HCT116 (cell line): ENCODE data around the gene FNDC1. TPM values are rescaled to one million over a fixed set of nuclear protein-coding genes. Genes with fewer than 3 reads are reported as not detected.

ENCODE experiments used
- ATAC-seq: fragments of 200-7000 bp; cut with Tn5 transposase; 2 replicates; pipeline ENCODE4 v1.9.1; 2020; ENCODE audit warnings: mild to moderate bottlenecking, moderate library complexity
- BruUV-seq: library from RNA; stranded (reverse); fragments of 400-500 nt; replicated peaks from 2 replicates; lab custom pipeline; 2021; lab: Mats Ljungman, UMichigan
- CTCF ChIA-PET: fragments of 300-600 bp; sonication (Branson Sonifier 250); formaldehyde crosslinking; loops from one replicate; lab custom pipeline; 2021; ENCODE audit warnings: antibody characterized with exemption; lab: Charles Lee
- POLR2A ChIA-PET: fragments of 300-600, 350-600 bp; sonication (Branson Sonifier 250); formaldehyde crosslinking; loops from one replicate; lab custom pipeline; 2021; ENCODE audit warnings: antibody characterized with exemption; lab: Charles Lee
- RAD21 ChIA-PET, 2 experiments: fragments of 300-600 bp; sonication (Branson Sonifier 250); formaldehyde crosslinking; loops; one replicate each; lab custom pipeline; 2023; ENCODE audit warnings: low total read pairs in 2 of 2; ENCODE audit not compliant: uncharacterized antibody in 2 of 2, unreplicated experiment in 2 of 2, low non-redundant PET in 1 of 2; lab: Charles Lee
- DNase-seq: peaks from one replicate; pipeline ENCODE4 v3.0.0-alpha.2; 2010; ENCODE audit warnings: low read depth, low spot score
- H2AFZ ChIP-seq: fragments of 200-600 bp; shearing (Covaris generic), sonication (generic); 2 replicates; pipeline ENCODE4 v1.6.1; 2017; ENCODE audit warnings: low read depth, mixed run types, mixed read lengths, antibody characterized with exemption, low read length; ENCODE audit not compliant: poor library complexity, severe bottlenecking
- H3K27ac ChIP-seq: 2 replicates; pipeline ENCODE4 v1.5.1; 2012; ENCODE audit warnings: low read depth, low read length
- H3K27me3 ChIP-seq: fragments of 200-600 bp; sonication (generic); 2 replicates; pipeline ENCODE4 v1.6.1; 2016; ENCODE audit warnings: mixed run types, low read length, mixed read lengths; ENCODE audit not compliant: insufficient read depth
- H3K36me3 ChIP-seq, 2 experiments: fragments of 200-500 bp in 1 of 2; fragments of 200-600 bp in 1 of 2; sonication (Bioruptor generic) in 1 of 2; sonication (generic) in 1 of 2; 2 replicates each; pipeline versions ENCODE4 v1.5.1 to v1.6.1; 2014 to 2016; ENCODE audit warnings: low read length in 2 of 2, inconsistent platforms in 1 of 2, mixed read lengths in 1 of 2, mixed run types in 1 of 2; ENCODE audit not compliant: insufficient read depth in 2 of 2, control insufficient read depth in 1 of 2
- H3K4me1 ChIP-seq, 2 experiments: fragments of 200-600 bp in 1 of 2; sonication (generic) in 1 of 2; 2 replicates each; pipeline versions ENCODE4 v1.5.1 to v1.6.1; 2012 to 2017; ENCODE audit warnings: low read length in 2 of 2, inconsistent platforms in 1 of 2, mild to moderate bottlenecking in 1 of 2, mixed read lengths in 1 of 2, mixed run types in 1 of 2, moderate library complexity in 1 of 2; ENCODE audit not compliant: insufficient read depth in 2 of 2, control insufficient read depth in 1 of 2
- H3K4me2 ChIP-seq: fragments of 200-600 bp; sonication (generic); 2 replicates; pipeline ENCODE4 v1.6.1; 2017; ENCODE audit warnings: mixed run types, low read length, mixed read lengths
- H3K4me3 ChIP-seq, 2 experiments: fragments of 200-600 bp in 1 of 2; sonication (generic) in 1 of 2; replicated peaks in 1 of 2; 2 replicates each; pipeline ENCODE4 v1.5.1; 2011 to 2016; ENCODE audit warnings: low read length in 2 of 2, control low read depth in 1 of 2, low read depth in 1 of 2, mild to moderate bottlenecking in 1 of 2, mixed read lengths in 1 of 2, mixed run types in 1 of 2
- H3K79me2 ChIP-seq: fragments of 200-600 bp; sonication (generic); 2 replicates; pipeline ENCODE4 v1.6.1; 2017; ENCODE audit warnings: mild to moderate bottlenecking, mixed run types, low read length, moderate library complexity, mixed read lengths; ENCODE audit not compliant: insufficient read depth
- H3K9ac ChIP-seq: fragments of 200-600 bp; sonication (generic); 2 replicates; pipeline ENCODE4 v1.6.1; 2016; ENCODE audit warnings: low read length, mixed read lengths
- H3K9me2 ChIP-seq: fragments of 200-600 bp; sonication (generic), shearing (Covaris generic); 2 replicates; pipeline ENCODE4 v1.6.1; 2017; ENCODE audit warnings: mixed run types, mild to moderate bottlenecking, moderate library complexity; ENCODE audit not compliant: insufficient read depth
- H3K9me3 ChIP-seq, 2 experiments: fragments of 200-500 bp in 1 of 2; fragments of 200-600 bp in 1 of 2; sonication (Bioruptor generic) in 1 of 2; sonication (generic) in 1 of 2; 2 replicates each; pipeline ENCODE4 v1.6.1; 2014 to 2017; ENCODE audit warnings: low read length in 2 of 2, mixed read lengths in 2 of 2, inconsistent platforms in 1 of 2, low read depth in 1 of 2, mild to moderate bottlenecking in 1 of 2, mixed run types in 1 of 2, moderate library complexity in 1 of 2; ENCODE audit not compliant: control insufficient read depth in 1 of 2, insufficient read depth in 1 of 2
- H4K20me1 ChIP-seq: fragments of 200-600 bp; sonication (generic), shearing (Covaris generic); 2 replicates; pipeline ENCODE4 v1.6.1; 2017; ENCODE audit warnings: mixed run types, mild to moderate bottlenecking, moderate library complexity; ENCODE audit not compliant: insufficient read depth
- CBX3 ChIP-seq: IDR thresholded peaks from 2 replicates; pipeline ENCODE4 v1.6.1; 2012; ENCODE audit warnings: low read depth
- EGR1 ChIP-seq: IDR thresholded peaks from 2 replicates; pipeline ENCODE4 v1.6.1; 2012; ENCODE audit warnings: low read depth
- ELF1 ChIP-seq: IDR thresholded peaks from 2 replicates; pipeline ENCODE4 v1.6.1; 2012; ENCODE audit warnings: low read depth, borderline replicate concordance
- EZH2 ChIP-seq: fragments of 200-600 bp; sonication (generic); IDR thresholded peaks from 2 replicates; pipeline ENCODE4 v1.6.1; 2017; ENCODE audit warnings: antibody characterized with exemption, mixed run types
- MAX ChIP-seq: IDR thresholded peaks from 2 replicates; pipeline ENCODE4 v1.6.1; 2012
- POLR2AphosphoS5 ChIP-seq: IDR thresholded peaks from 2 replicates; pipeline ENCODE4 v1.6.1; 2011; ENCODE audit warnings: mild to moderate bottlenecking, low read depth, low read length, moderate library complexity
- RAD21 ChIP-seq: IDR thresholded peaks from 2 replicates; pipeline ENCODE4 v1.6.1; 2012; ENCODE audit warnings: low read depth, mild to moderate bottlenecking
- YY1 ChIP-seq: IDR thresholded peaks from 2 replicates; pipeline ENCODE4 v1.6.1; 2011; ENCODE audit warnings: low read length, low read depth, moderate library complexity, mild to moderate bottlenecking; ENCODE audit not compliant: insufficient replicate concordance; ENCODE audit errors: extremely low read depth
- ZFX ChIP-seq: fragments of 450-650 bp; IDR thresholded peaks from 2 replicates; pipeline ENCODE4 v1.6.1; 2017
- ZNF274 ChIP-seq: fragments of 200-500 bp; sonication (Bioruptor generic); IDR thresholded peaks from 2 replicates; pipeline ENCODE4 v1.6.1; 2014; ENCODE audit warnings: mild to moderate bottlenecking, low read depth, low read length, inconsistent platforms
- intact Hi-C: fragments of 100-400 bp; cut with micrococcal nuclease; formaldehyde crosslinking; loops from 2 replicates; pipeline ENCODE4 v1.10.0; 2022
- total RNA-seq: library from RNA; stranded (reverse); gene quantifications from one replicate; pipeline ENCODE4 v1.2.1, GENCODE V29; 2021; ENCODE audit not compliant: unreplicated experiment
- TF ChIP-seq, protein P1 (sequence below), 3 experiments: fragments of 200-600 bp in 1 of 3; sonication (generic) in 1 of 3; IDR thresholded peaks in 2 of 3; conservative IDR thresholded peaks in 1 of 3; 2 replicates each; pipeline ENCODE4 v1.5.1; 2012 to 2017; ENCODE audit warnings: low read depth in 2 of 3, low read length in 2 of 3, antibody characterized with exemption in 1 of 3, borderline replicate concordance in 1 of 3, control low read depth in 1 of 3, mild to moderate bottlenecking in 1 of 3, mixed read lengths in 1 of 3, mixed run types in 1 of 3, moderate library complexity in 1 of 3; ENCODE audit not compliant: insufficient read depth in 1 of 3
- TF ChIP-seq, protein P2 (sequence below): IDR thresholded peaks from 2 replicates; pipeline ENCODE4 v1.6.1; 2012; ENCODE audit warnings: low read depth
- TF ChIP-seq, protein P3 (sequence below): IDR thresholded peaks from 2 replicates; pipeline ENCODE4 v1.6.1; 2011; ENCODE audit warnings: mild to moderate bottlenecking, low read length, moderate library complexity; ENCODE audit not compliant: insufficient replicate concordance; ENCODE audit errors: extremely low read depth

The FNDC1 gene
- total RNA-seq, 1 experiment from 2014 or later: 0.07 TPM

DNA sequence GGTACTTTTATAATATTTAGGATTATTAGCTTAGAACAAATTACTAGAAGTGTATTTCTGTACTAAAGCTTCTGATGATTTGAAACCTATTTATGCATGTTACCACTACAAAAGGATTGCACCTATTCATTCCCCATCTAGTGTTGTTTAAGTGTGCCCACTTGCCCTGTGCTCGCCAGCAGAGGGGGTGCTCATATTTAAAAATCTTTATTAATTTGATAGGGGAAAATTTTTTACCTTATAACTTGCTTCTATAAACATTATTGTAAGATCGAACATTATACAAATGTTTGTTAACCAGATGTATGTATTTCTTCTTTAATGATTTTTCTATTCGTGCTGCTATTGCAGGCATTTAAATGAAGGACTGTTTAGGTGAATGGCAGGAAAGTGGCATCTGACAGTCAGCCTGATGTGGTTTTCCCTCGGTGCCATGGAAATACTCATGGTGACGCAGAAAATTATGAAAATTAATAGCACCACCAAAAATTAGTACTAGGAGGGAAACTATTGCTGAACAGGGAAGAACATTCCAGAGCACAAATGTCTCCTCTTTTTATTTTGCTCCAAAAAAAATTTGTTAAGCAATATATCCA lies 44.1 kb upstream of the FNDC1 start:
- DNase-seq: no peak
- intact Hi-C loops: no loop called here
- no peak overlapping the region for H3K4me3 ChIP-seq
- H3K79me2 ChIP-seq: no peaks in the 10 kb centered on the region
- ChIA-PET POLR2A (no interaction called here), RAD21 (no interaction called here), CTCF (interaction anchor here (1.9 kb wide), 1 partner anchor 10 kb away, joined by 11 read pairs; no protein-coding TSS in a partner anchor)
- no peaks in the 10 kb centered on the region for H3K9me2 ChIP-seq
- H3K27ac ChIP-seq: no peak overlapping the region
- no peaks in the 10 kb centered on the region for H4K20me1 ChIP-seq
- H3K36me3 ChIP-seq: no peaks in the 10 kb centered on the region
- no TSS peak for BruUV-seq
- ATAC-seq: peak; percentile 82
- TF ChIP-seq, protein P1, sequence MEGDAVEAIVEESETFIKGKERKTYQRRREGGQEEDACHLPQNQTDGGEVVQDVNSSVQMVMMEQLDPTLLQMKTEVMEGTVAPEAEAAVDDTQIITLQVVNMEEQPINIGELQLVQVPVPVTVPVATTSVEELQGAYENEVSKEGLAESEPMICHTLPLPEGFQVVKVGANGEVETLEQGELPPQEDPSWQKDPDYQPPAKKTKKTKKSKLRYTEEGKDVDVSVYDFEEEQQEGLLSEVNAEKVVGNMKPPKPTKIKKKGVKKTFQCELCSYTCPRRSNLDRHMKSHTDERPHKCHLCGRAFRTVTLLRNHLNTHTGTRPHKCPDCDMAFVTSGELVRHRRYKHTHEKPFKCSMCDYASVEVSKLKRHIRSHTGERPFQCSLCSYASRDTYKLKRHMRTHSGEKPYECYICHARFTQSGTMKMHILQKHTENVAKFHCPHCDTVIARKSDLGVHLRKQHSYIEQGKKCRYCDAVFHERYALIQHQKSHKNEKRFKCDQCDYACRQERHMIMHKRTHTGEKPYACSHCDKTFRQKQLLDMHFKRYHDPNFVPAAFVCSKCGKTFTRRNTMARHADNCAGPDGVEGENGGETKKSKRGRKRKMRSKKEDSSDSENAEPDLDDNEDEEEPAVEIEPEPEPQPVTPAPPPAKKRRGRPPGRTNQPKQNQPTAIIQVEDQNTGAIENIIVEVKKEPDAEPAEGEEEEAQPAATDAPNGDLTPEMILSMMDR (IDR thresholded peaks at IDR 0.05 in 2 of 3, conservative IDR thresholded peaks at IDR 0.05 in 1 of 3; ENCODE audit: borderline replicate concordance in 1 of 3, insufficient read depth in 1 of 3, low read depth in 2 of 3, low read length in 2 of 3): peak; percentile 55 to 70 (median 69)
- TF ChIP-seq RAD21: peak; percentile 48
- no peak for TF ChIP-seq ZNF274
- no peak for TF ChIP-seq ZFX
- TF ChIP-seq ELF1: no peak
- no peak for TF ChIP-seq POLR2AphosphoS5
- TF ChIP-seq, protein P2, sequence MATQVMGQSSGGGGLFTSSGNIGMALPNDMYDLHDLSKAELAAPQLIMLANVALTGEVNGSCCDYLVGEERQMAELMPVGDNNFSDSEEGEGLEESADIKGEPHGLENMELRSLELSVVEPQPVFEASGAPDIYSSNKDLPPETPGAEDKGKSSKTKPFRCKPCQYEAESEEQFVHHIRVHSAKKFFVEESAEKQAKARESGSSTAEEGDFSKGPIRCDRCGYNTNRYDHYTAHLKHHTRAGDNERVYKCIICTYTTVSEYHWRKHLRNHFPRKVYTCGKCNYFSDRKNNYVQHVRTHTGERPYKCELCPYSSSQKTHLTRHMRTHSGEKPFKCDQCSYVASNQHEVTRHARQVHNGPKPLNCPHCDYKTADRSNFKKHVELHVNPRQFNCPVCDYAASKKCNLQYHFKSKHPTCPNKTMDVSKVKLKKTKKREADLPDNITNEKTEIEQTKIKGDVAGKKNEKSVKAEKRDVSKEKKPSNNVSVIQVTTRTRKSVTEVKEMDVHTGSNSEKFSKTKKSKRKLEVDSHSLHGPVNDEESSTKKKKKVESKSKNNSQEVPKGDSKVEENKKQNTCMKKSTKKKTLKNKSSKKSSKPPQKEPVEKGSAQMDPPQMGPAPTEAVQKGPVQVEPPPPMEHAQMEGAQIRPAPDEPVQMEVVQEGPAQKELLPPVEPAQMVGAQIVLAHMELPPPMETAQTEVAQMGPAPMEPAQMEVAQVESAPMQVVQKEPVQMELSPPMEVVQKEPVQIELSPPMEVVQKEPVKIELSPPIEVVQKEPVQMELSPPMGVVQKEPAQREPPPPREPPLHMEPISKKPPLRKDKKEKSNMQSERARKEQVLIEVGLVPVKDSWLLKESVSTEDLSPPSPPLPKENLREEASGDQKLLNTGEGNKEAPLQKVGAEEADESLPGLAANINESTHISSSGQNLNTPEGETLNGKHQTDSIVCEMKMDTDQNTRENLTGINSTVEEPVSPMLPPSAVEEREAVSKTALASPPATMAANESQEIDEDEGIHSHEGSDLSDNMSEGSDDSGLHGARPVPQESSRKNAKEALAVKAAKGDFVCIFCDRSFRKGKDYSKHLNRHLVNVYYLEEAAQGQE: no peak
- TF ChIP-seq YY1: no peak
- TF ChIP-seq MAX: no peak
- TF ChIP-seq EGR1: no peak
- no peak for TF ChIP-seq EZH2
- TF ChIP-seq, protein P3, sequence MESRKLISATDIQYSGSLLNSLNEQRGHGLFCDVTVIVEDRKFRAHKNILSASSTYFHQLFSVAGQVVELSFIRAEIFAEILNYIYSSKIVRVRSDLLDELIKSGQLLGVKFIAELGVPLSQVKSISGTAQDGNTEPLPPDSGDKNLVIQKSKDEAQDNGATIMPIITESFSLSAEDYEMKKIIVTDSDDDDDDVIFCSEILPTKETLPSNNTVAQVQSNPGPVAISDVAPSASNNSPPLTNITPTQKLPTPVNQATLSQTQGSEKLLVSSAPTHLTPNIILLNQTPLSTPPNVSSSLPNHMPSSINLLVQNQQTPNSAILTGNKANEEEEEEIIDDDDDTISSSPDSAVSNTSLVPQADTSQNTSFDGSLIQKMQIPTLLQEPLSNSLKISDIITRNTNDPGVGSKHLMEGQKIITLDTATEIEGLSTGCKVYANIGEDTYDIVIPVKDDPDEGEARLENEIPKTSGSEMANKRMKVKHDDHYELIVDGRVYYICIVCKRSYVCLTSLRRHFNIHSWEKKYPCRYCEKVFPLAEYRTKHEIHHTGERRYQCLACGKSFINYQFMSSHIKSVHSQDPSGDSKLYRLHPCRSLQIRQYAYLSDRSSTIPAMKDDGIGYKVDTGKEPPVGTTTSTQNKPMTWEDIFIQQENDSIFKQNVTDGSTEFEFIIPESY: no peak
- TF ChIP-seq CBX3: no peak
- H3K4me1 ChIP-seq: no peaks in the 10 kb centered on the region
- peak overlapping the region; percentile 90 for H2AFZ ChIP-seq
- no peaks in the 10 kb centered on the region for H3K9me3 ChIP-seq
- no peaks in the 10 kb centered on the region for H3K27me3 ChIP-seq
- no peak overlapping the region for H3K9ac ChIP-seq
- no peak overlapping the region for H3K4me2 ChIP-seq
